Astrocyte of the cerebellum (primary cell): Measurements from ENCODE around the gene ETV7.

Experiments used
- DNase-seq: peaks from one replicate; pipeline ENCODE4 v3.0.0-alpha.2; 2011; ENCODE audit warnings: low read depth
- H3K4me3 ChIP-seq: 2 replicates; pipeline ENCODE4 v1.5.1; 2011; ENCODE audit warnings: mild to moderate bottlenecking, low read depth, low read length, moderate library complexity
- CTCF ChIP-seq: IDR thresholded peaks from 2 replicates; pipeline ENCODE4 v1.5.1; 2012; ENCODE audit warnings: low read length, low read depth, moderate library complexity, mild to moderate bottlenecking; ENCODE audit errors: missing control alignments
- in situ Hi-C: cut with HindIII; loops from 2 replicates; pipeline ENCODE4 v1.10.0; 2017; ENCODE audit warnings: low sequenced_read_pairs

The ETV7 gene

GRCh38 chr6:36374194-36374593 is 13.3 kb downstream of the ETV7 start:
- no peak for TF ChIP-seq CTCF
- in situ Hi-C loops, result no loop called here
- no peak overlapping the region for H3K4me3 ChIP-seq
- no peak for DNase-seq

- no peak overlapping the region for H3K4me3 ChIP-seq
- in situ Hi-C loops, result no loop called here
- no peak for TF ChIP-seq CTCF
- DNase-seq, result no peak
Observed at GRCh38 chr6:36373368-36374019, 14.0 kb downstream of the ETV7 start.

- TF ChIP-seq CTCF, result no peak
- in situ Hi-C loops, result no loop called here
- no peak for DNase-seq
- no peak overlapping the region for H3K4me3 ChIP-seq
Observed at GRCh38 chr6:36372088-36372487, 15.4 kb downstream of the ETV7 start.

GRCh38 chr6:36371211-36371610 is 16.3 kb downstream of the ETV7 start:
- in situ Hi-C loops, result no loop called here

GRCh38 chr6:36370638-36371037 is 16.8 kb downstream of the ETV7 start:
- H3K4me3 ChIP-seq, result no peak overlapping the region
- no peak for DNase-seq
- TF ChIP-seq CTCF, result no peak
- in situ Hi-C loops, result no loop called here

More at GRCh38 chr6:36371211-36371610, 16.3 kb downstream of the ETV7 start:
- no peak for TF ChIP-seq CTCF
- no peak overlapping the region for H3K4me3 ChIP-seq
- DNase-seq, result no peak

GRCh38 chr6:36368921-36369865 is 18.3 kb downstream of the ETV7 start:
- no peak for DNase-seq
- no peak for TF ChIP-seq CTCF
- in situ Hi-C loops, result loop anchor here (5.0 kb wide), 1 partner anchor 67 kb away; no protein-coding TSS in a partner anchor
- H3K4me3 ChIP-seq, result no peak overlapping the region
